Esophagus muscularis mucosa (tissue), 4 donors: Measurements from ENCODE around the gene PTPRN2.

Source experiments
- EP300 ChIP-seq: sonication (generic); formaldehyde crosslinking; IDR thresholded peaks from one replicate; pipeline ENCODE4 v1.6.1; 2017; ENCODE audit warnings: antibody characterized with exemption
- POLR2A ChIP-seq: fragments of 450-650 bp; IDR thresholded peaks from one replicate; pipeline ENCODE4 v1.6.1; 2017; ENCODE audit warnings: antibody characterized with exemption, moderate library complexity, mild to moderate bottlenecking, low read depth
- TF ChIP-seq, protein P1 (sequence below), 3 experiments: fragments of 200-600 bp in 2 of 3; fragments of 450-650 bp in 1 of 3; sonication (generic) in 2 of 3; IDR thresholded peaks; one replicate each; pipeline ENCODE4 v1.5.1; 2017 to 2019; ENCODE audit warnings: antibody characterized with exemption in 3 of 3, mild to moderate bottlenecking in 2 of 3, moderate library complexity in 1 of 3

DNA sequence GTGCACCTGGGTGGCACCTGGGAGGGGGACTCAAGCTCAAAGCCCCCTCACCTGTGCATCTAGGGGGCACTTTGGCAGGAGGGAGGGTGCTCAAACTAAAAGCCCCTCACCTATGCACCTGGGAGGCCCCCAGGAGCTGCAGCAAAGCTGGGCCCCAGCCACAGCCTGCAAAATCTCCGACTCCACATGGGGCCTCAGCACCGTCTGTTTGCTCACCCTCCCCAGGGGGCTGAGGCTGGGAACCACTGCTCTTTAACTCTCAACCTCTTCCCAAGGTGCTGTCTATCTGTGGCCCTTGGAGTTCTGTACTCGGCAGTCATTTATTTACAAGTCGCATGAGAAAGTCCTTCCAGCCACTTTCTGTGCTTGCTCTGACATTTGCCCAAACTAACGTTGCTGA is 792.4 kb downstream of the PTPRN2 start:
- TF ChIP-seq, protein P1, sequence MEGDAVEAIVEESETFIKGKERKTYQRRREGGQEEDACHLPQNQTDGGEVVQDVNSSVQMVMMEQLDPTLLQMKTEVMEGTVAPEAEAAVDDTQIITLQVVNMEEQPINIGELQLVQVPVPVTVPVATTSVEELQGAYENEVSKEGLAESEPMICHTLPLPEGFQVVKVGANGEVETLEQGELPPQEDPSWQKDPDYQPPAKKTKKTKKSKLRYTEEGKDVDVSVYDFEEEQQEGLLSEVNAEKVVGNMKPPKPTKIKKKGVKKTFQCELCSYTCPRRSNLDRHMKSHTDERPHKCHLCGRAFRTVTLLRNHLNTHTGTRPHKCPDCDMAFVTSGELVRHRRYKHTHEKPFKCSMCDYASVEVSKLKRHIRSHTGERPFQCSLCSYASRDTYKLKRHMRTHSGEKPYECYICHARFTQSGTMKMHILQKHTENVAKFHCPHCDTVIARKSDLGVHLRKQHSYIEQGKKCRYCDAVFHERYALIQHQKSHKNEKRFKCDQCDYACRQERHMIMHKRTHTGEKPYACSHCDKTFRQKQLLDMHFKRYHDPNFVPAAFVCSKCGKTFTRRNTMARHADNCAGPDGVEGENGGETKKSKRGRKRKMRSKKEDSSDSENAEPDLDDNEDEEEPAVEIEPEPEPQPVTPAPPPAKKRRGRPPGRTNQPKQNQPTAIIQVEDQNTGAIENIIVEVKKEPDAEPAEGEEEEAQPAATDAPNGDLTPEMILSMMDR (IDR thresholded peaks at IDR 0.05) = no peak
- no peak for TF ChIP-seq EP300
- no peak for TF ChIP-seq POLR2A
